H9 (cell line): ENCODE data around the gene JAK1. TPM values are rescaled to one million over a fixed set of nuclear protein-coding genes. Genes with fewer than 3 reads are reported as not detected.

Source experiments
- DNase-seq: peaks from one replicate; pipeline ENCODE4 v3.0.0-alpha.2; 2017
- H2AFZ ChIP-seq: one replicate; pipeline ENCODE4 v1.6.1; 2013; ENCODE audit warnings: mild to moderate bottlenecking, low read length, control low read depth, moderate library complexity
- H2AK5ac ChIP-seq: 2 replicates; pipeline ENCODE4 v1.6.1; 2013; ENCODE audit warnings: low read length, control low read depth, mixed read lengths; ENCODE audit not compliant: insufficient read length
- H2BK120ac ChIP-seq: one replicate; pipeline ENCODE4 v1.6.1; 2013; ENCODE audit warnings: low read depth, mild to moderate bottlenecking, low read length, control low read depth, inconsistent platforms; ENCODE audit not compliant: poor library complexity, severe bottlenecking
- H2BK12ac ChIP-seq: 2 replicates; pipeline ENCODE4 v1.6.1; 2013; ENCODE audit warnings: low read length, control low read depth, mixed read lengths, low read depth; ENCODE audit not compliant: insufficient read length
- H2BK15ac ChIP-seq: 2 replicates; pipeline ENCODE4 v1.6.1; 2013; ENCODE audit warnings: low read depth, low read length, control low read depth
- H2BK20ac ChIP-seq: one replicate; pipeline ENCODE4 v1.6.1; 2013; ENCODE audit warnings: low read depth, mild to moderate bottlenecking, low read length, control low read depth, inconsistent platforms; ENCODE audit not compliant: poor library complexity, severe bottlenecking
- H2BK5ac ChIP-seq: 2 replicates; pipeline ENCODE4 v1.6.1; 2013; ENCODE audit warnings: low read length, control low read depth, mixed read lengths; ENCODE audit not compliant: insufficient read length
- H3K14ac ChIP-seq: 2 replicates; pipeline ENCODE4 v1.6.1; 2013; ENCODE audit warnings: low read length, control low read depth; ENCODE audit not compliant: insufficient read depth
- H3K18ac ChIP-seq: 2 replicates; pipeline ENCODE4 v1.6.1; 2013; ENCODE audit warnings: low read depth, mild to moderate bottlenecking, mixed read lengths, low read length, control low read depth; ENCODE audit not compliant: insufficient read length
- H3K23ac ChIP-seq: 2 replicates; pipeline ENCODE4 v1.6.1; 2013; ENCODE audit warnings: low read length, control low read depth, mixed read lengths, low read depth; ENCODE audit not compliant: insufficient read length
- H3K23me2 ChIP-seq: 2 replicates; pipeline ENCODE4 v1.6.1; 2013; ENCODE audit warnings: low read depth, mild to moderate bottlenecking, mixed read lengths, low read length, control low read depth; ENCODE audit not compliant: insufficient read length, poor library complexity, severe bottlenecking
- H3K27ac ChIP-seq: 2 replicates; pipeline ENCODE4 v1.5.1; 2013; ENCODE audit warnings: low read length, control low read depth, mixed read lengths, low read depth; ENCODE audit not compliant: insufficient read length
- H3K27me3 ChIP-seq: 2 replicates; pipeline ENCODE4 v1.6.1; 2013; ENCODE audit warnings: low read length, control low read depth, inconsistent platforms; ENCODE audit not compliant: insufficient read depth
- H3K4ac ChIP-seq: 2 replicates; pipeline ENCODE4 v1.6.1; 2013; ENCODE audit warnings: low read depth, mild to moderate bottlenecking, control low read depth, inconsistent platforms, low read length, moderate library complexity
- H3K4me1 ChIP-seq: 2 replicates; pipeline ENCODE4 v1.6.1; 2013; ENCODE audit warnings: low read length, control low read depth, inconsistent platforms; ENCODE audit not compliant: insufficient read depth
- H3K4me2 ChIP-seq: 2 replicates; pipeline ENCODE4 v1.6.1; 2013; ENCODE audit warnings: low read length, control low read depth, mixed read lengths; ENCODE audit not compliant: insufficient read length, insufficient read depth
- H3K56ac ChIP-seq: 2 replicates; pipeline ENCODE4 v1.6.1; 2013; ENCODE audit warnings: low read depth, mild to moderate bottlenecking, mixed read lengths, low read length, control low read depth; ENCODE audit not compliant: insufficient read length
- H3K79me1 ChIP-seq: 2 replicates; pipeline ENCODE4 v1.6.1; 2013; ENCODE audit warnings: low read depth, mild to moderate bottlenecking, moderate library complexity, low read length, control low read depth, inconsistent platforms; ENCODE audit not compliant: insufficient read depth, poor library complexity, severe bottlenecking
- H3K79me2 ChIP-seq: 2 replicates; pipeline ENCODE4 v1.6.1; 2013; ENCODE audit warnings: low read length, control low read depth, inconsistent platforms; ENCODE audit not compliant: insufficient read depth
- H3K9ac ChIP-seq: 2 replicates; pipeline ENCODE4 v1.6.1; 2013; ENCODE audit warnings: low read length, control low read depth, mixed read lengths; ENCODE audit not compliant: insufficient read length; ENCODE audit errors: extremely low read depth
- H3K9me3 ChIP-seq: one replicate; pipeline ENCODE4 v1.6.1; 2013; ENCODE audit warnings: low read depth, low read length, inconsistent platforms; ENCODE audit not compliant: control insufficient read depth
- H3T11ph ChIP-seq: one replicate; pipeline ENCODE4 v1.6.1; 2013; ENCODE audit warnings: mild to moderate bottlenecking, low read length, control low read depth, inconsistent platforms
- H4K20me1 ChIP-seq: one replicate; pipeline ENCODE4 v1.6.1; 2013; ENCODE audit not compliant: control insufficient read depth, insufficient read length, insufficient read depth
- H4K5ac ChIP-seq: 2 replicates; pipeline ENCODE4 v1.6.1; 2013; ENCODE audit warnings: low read depth, mild to moderate bottlenecking, mixed read lengths, low read length, control low read depth; ENCODE audit not compliant: insufficient read length
- H4K8ac ChIP-seq: replicated peaks from 2 replicates; pipeline ENCODE4 v1.6.1; 2013; ENCODE audit warnings: low read length, control low read depth, mixed read lengths, low read depth; ENCODE audit not compliant: insufficient read length
- H4K91ac ChIP-seq: 2 replicates; pipeline ENCODE4 v1.6.1; 2013; ENCODE audit warnings: low read depth, mild to moderate bottlenecking, moderate library complexity, mixed read lengths, low read length, control low read depth; ENCODE audit not compliant: insufficient read length
- H3K27ac Mint-ChIP-seq, 3 experiments: 2 replicates in 2 of 3; 3 replicates in 1 of 3; pipeline ENCODE4 v1.8.0; 2020 to 2021; ENCODE audit warnings: mixed read lengths in 3 of 3, mild to moderate bottlenecking in 1 of 3, moderate library complexity in 1 of 3
- H3K27me3 Mint-ChIP-seq: 2 replicates; pipeline ENCODE4 v1.8.0; 2021; ENCODE audit warnings: low read depth, mild to moderate bottlenecking, moderate library complexity, mixed read lengths
- H3K36me3 Mint-ChIP-seq, 3 experiments: 2 replicates in 2 of 3; 3 replicates in 1 of 3; pipeline ENCODE4 v1.8.0; 2020 to 2021; ENCODE audit warnings: low read depth in 3 of 3, mixed read lengths in 3 of 3; ENCODE audit not compliant: insufficient read depth in 1 of 3
- H3K4me1 Mint-ChIP-seq, 2 experiments: 2 replicates each; pipeline ENCODE4 v1.8.0; 2020; ENCODE audit warnings: mixed read lengths in 2 of 2
- H3K4me3 Mint-ChIP-seq, 2 experiments: 2 replicates in 1 of 2; 3 replicates in 1 of 2; pipeline ENCODE4 v1.8.0; 2020 to 2021; ENCODE audit warnings: mild to moderate bottlenecking in 2 of 2, mixed read lengths in 2 of 2, moderate library complexity in 1 of 2
- H3K9me3 Mint-ChIP-seq, 2 experiments: 2 replicates in 1 of 2; 3 replicates in 1 of 2; pipeline ENCODE4 v1.8.0; 2020; ENCODE audit warnings: mild to moderate bottlenecking in 2 of 2, mixed read lengths in 2 of 2, moderate library complexity in 1 of 2
- CTCF ChIP-seq: fragments of 200-600 bp; sonication (generic); conservative IDR thresholded peaks from 3 replicates; pipeline ENCODE4 v1.8.0; 2021; ENCODE audit warnings: antibody characterized with exemption, mild to moderate bottlenecking
- WGBS: extraction: QIAGEN DNeasy Blood & Tissue Kit; methylation state at CpG from one replicate; pipeline ENCODE4 v1.1.7; 2013; ENCODE audit warnings: missing lambda C conversion rate, low lambda C conversion rate, mixed read lengths; ENCODE audit not compliant: insufficient read length; ENCODE audit errors: extremely low coverage; 5-methylcytosine and 5-hydroxymethylcytosine counted together
- total RNA-seq: library from RNA; stranded (reverse); gene quantifications from 2 replicates; pipeline ENCODE4 v1.2.1, GENCODE V29; 2021

JAK1 gene
- total RNA-seq, 1 experiment from 2014 or later: 12.8 TPM

- Histone ChIP-seq H2BK20ac (no peak overlapping the region), H3K27ac (no peak overlapping the region), H2AFZ (no peak overlapping the region), H3K4me1 (no peaks in the 10 kb centered on the region), H2BK15ac (no peak overlapping the region), H4K91ac (no peak overlapping the region), H4K5ac (no peak overlapping the region), H3K4ac (no peak overlapping the region), H3K9me3 (no peaks in the 10 kb centered on the region), H3K9ac (no peak overlapping the region), H2AK5ac (no peak overlapping the region), H3T11ph (no peak overlapping the region), H3K56ac (no peak overlapping the region), H2BK12ac (no peak overlapping the region), H3K23me2 (no peaks in the 10 kb centered on the region), H3K23ac (no peak overlapping the region), H3K79me1 (no peaks in the 10 kb centered on the region), H3K14ac (no peak overlapping the region), H3K79me2 (no peaks in the 10 kb centered on the region), H2BK5ac (no peak overlapping the region), H4K20me1 (no peaks in the 10 kb centered on the region), H3K27me3 (no peaks in the 10 kb centered on the region), H4K8ac (no peak overlapping the region), H3K4me2 (no peak overlapping the region), H3K18ac (no peak overlapping the region), H2BK120ac (no peak overlapping the region)
- no peak for DNase-seq
- Mint-ChIP-seq H3K27ac (no peak overlapping the region), H3K36me3 (peaks cover 10 to 18% (median 16%) of the 10 kb centered on the region in 3 experiments; a peak in 4 of 7 replicates), H3K4me3 (no peak overlapping the region), H3K9me3 (no peaks in the 10 kb centered on the region), H3K4me1 (no peaks in the 10 kb centered on the region; a peak in 1 of 4 replicates), H3K27me3 (no peaks in the 10 kb centered on the region)
- no CpG with 5 or more reads among the region's 3 CpGs for WGBS
- no peak for TF ChIP-seq CTCF
These were observed 118.2 kb downstream of the JAK1 start for GRCh38 chr1:64848136-64848535.
